HG03196 (cell line): Measurements from ENCODE around the gene CSNK1E.
A peak's percentile ranks its signal among the peaks of the same experiment; 100 is the strongest.

Experiments
- ATAC-seq: cut with Tn5 transposase; IDR thresholded peaks from one replicate; pipeline ENCODE4 v1.9.1; 2021; ENCODE audit not compliant: unreplicated experiment

Gene CSNK1E

DNA sequence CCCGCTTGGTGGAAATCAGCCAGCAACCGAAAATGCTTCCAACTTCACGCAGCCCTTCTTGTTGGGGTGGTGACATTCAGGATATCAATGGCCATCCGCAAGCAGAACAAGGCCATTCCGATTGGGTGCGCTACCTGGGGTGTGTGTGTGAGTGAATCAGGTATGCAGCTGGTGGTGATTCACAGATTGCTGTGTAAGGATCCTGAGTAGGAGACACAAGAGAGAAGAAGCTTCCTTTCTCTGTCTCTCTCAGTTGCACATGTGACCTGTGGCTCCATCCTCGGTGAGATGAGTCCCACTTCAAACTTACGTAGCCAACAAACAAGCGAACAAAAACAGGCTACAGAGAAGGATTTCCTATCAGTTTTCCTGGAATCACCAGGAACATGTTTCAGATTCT lies 34.8 kb downstream of the CSNK1E start:
- ATAC-seq: no peak

DNA sequence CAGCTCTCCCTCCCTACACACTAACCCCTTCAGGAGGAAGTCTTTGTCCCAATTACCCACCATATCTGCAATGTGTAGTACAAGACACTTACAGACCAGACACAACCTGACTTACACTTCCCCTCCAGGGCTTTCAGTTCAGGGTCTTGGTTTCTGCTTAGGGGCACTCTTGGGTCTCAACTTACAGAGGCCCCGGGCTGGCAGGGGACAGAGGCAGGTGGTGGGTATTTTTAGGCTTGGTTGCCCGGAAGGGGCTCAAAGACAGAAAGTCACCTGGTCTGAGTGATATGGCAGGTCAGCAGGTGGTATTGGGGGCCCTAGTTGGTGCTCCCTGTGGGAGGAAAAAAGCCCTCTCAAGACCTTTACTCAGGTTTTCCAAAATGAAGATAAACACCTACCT lies 41.1 kb downstream of the CSNK1E start:
- no peak for ATAC-seq

DNA sequence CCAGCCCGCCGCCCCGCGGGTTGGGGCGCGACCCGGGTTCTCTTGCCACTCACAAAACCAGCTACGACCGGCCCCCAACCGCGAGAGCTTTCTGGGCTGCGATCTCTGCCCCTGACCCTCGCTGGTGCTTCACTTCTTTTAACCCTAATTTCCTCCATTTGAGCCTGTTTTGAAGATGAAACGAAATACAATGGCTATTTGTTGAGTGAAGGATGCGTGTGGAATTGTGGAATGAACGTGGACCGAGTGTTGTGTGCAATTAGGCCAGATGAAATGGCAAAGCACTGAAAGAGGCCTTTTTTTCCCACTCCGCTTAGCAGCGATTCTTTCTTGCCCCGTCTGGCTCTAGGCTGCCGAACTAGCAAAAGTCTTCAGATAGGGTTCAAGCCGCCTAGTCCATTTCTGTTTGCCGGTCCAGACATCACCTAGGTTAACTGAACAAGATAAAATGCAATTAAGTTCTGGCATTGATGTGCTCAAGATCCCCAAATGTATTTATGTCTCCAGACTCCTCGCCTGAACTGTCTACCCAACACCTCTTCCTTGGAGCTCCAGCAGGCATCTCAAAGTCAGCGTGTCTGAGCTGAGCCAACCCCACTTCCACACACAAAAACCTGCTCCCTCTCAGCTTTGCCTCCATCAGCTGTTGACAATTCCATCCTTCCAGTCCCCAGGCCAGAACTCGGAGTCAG lies 44.0 kb downstream of the CSNK1E start:
- ATAC-seq: no peak

- ATAC-seq: peak; percentile 60
Measured at GRCh38 chr22:38272373-38273134, 44.7 kb downstream of the CSNK1E start, which contains the start of gene TMEM184B. TMEM184B (minus strand) TSS chr22:38273010; CDS start chr22:38247961, 25,049 bp downstream.

DNA sequence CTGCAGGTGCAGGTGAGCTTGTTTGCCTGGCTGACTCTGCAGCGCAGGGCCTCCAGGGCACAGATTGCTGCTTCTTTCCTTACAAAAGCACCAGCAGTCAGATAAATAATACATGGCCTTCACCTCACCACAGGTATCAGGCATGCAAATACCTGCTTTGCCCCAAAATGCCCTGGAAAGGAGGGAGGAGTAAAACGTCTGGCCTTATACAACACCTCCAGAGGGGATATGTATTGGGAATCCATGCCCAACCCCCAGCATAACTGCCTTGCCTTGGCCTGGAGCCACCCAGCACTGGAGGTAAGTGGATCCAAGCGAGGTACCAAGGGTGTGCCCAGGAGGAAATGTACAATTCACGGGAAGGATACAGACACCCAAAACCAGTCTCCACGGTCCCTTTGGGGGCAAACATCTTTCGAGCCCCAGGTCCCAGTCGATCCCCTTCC lies 45.3 kb downstream of the CSNK1E start:
- ATAC-seq: no peak

DNA sequence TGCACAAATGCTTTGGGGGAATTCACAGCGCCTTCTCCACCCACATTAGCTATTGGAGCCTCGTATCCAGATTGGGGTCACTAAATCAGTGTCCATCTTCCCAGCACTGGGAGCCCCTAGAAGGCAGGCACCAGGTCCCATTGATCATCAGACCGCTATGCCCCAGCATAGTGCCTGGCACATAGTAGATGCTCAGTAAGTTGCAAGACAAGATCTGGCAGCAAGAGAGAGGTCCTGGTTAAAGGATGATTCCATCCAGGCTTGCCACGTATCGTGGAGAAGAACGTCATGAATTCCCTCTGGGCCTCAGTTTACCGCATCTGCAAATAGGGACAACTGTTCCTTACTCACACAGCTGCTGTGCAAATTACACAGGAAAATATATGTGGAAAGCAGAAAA lies 46.1 kb downstream of the CSNK1E start:
- no peak for ATAC-seq

DNA sequence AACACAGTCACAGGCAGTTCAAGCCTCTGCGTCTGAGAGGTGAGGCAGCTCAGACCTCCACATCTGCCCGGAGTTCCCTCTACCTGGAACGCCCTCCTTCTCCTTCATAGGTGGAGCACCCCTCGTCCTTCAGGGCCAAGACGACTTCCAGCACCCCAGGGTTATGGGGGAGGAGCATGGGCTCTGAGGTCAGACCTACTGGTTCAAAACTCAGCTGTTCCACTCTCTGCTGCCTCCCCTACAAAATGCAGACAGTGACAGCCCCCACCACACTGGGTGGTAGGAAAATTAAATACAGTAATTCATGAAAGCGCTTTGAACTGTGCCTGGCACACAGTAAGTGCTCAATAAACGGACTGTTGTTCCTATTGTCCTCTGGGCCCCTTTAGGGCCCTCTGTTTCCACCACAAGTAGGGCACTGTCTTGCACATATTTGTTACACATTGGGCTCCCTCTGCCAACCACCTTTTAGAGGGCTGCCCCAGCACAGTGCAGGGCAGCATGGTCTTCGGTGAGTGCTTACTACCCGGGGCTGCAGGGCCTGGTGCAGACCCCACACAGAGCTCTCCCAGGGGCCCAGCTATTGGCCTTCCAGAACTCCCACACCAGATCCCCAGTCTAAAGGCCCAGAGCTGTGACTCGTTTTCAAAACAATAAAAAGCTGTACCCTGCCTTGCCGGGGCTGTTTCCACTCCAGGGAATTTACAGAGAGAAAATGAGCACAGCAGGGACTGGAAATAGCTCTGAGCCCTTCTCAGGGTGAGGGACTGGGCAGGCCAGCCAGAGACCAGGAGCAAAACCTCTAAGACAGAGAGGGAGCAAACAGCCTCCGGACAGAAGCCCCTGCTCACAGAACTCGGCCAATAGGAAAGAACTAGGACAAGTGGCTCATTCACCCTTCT lies 46.9 kb downstream of the CSNK1E start:
- ATAC-seq: no peak

GRCh38 chr22:38269466-38269865 lies 47.8 kb downstream of the CSNK1E start:
- ATAC-seq: no peak

DNA sequence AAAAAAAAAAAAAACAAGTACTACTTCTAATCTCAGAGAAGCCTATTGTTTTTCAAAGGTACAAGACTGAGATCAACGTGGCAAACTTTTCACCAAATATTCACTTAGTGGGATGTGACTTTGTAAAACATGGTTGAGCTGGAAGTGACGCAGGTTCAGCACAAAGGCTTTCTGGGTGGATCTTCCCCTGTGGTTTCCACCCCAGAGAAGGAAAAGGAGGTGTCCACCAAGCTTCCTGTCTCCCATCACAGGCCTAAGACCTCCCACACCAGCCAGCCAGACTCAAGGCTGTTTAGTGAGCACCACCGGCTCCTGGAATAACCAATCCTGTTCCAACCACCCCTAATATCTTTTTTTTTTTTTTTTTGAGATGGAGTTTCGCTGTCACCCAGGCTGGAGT lies 50.1 kb downstream of the CSNK1E start:
- no peak for ATAC-seq

DNA sequence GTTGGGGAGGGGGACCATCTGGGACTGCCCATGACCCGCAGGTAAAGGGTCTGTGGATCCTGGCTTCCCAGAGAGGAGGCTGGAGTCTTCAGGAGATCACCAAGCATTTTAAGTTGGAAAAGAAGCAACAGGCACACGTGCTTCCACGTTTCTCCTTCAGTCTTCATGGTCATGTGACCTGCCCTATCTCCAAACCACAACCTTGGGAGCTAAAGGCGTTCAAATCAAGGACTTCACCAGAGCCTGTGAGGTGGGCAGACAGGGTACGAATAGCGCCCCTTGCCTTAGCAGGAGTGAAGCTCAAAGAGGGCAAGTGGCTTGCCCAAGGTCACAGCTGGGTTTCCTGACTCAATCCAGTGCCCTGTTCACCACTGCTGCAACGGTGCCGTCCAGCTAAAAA lies 51.1 kb downstream of the CSNK1E start:
- ATAC-seq: no peak

GRCh38 chr22:38264322-38264843 lies 52.9 kb downstream of the CSNK1E start:
- no peak for ATAC-seq

GRCh38 chr22:38262051-38262795 lies 55.0 kb downstream of the CSNK1E start:
- ATAC-seq: no peak

GRCh38 chr22:38260761-38261681 lies 56.2 kb downstream of the CSNK1E start:
- ATAC-seq: no peak

DNA sequence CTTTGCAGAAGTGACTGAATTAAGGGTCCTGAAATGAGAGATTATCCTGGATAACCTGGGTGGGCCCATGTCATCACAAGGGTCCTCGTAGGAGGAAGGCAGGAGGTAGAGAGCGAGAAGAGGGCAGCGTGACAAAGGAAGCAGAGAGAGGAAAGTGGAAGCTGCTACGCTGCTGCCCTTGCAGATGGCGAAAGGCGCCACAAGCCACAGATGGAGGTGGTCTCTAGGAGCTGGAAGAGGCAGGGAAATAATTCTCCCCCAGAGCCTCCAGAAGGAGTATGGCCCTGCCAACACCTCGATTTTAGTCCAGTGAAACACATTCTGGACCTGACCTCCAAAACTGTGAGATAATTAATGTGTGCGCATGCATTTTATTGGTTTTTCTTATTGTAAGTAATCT lies 57.9 kb downstream of the CSNK1E start:
- no peak for ATAC-seq

- ATAC-seq: no peak
Measured at GRCh38 chr22:38258895-38259294, 58.3 kb downstream of the CSNK1E start.

DNA sequence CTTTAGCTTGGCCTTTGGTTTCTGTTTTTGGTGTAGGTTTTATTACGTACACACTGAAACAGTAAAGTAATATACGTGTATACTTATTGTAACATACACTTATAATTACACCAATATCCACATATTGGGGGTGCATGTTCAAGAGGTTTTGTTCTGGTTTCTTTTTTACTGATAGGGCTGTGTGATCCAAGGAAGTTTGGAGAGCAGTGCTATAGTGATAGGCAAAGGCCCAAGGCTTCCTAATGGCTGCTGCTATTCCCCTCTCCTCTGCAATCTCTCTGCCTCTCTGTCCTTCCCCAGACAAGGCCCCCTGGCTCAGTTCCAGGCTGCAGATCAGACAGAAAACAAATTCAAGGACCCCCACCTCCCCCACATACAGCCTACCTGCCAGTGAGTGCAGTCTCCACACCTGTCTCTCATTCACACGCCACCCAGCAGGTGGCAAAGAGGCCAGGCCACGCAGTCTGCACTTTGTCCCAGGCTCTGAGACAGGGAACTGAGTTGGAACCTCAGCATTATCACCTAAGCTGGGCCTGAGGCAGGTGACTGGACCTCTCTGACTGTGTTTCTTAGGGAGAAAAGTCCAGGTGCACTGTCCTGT lies 59.5 kb downstream of the CSNK1E start:
- ATAC-seq: no peak

- no peak for ATAC-seq
Measured at GRCh38 chr22:38257181-38257580, 60.1 kb downstream of the CSNK1E start.

GRCh38 chr22:38255697-38256096 lies 61.5 kb downstream of the CSNK1E start:
- no peak for ATAC-seq

GRCh38 chr22:38251341-38251692 lies 65.9 kb downstream of the CSNK1E start:
- ATAC-seq: no peak
